H1 (cell line): ENCODE data around the gene CFAP210. TPM values are rescaled to one million over a fixed set of nuclear protein-coding genes. Genes with fewer than 3 reads are reported as not detected.

Experiments
- CTCF ChIA-PET: fragments of 300-600 bp; sonication (Branson Sonifier 250); formaldehyde crosslinking; loops from one replicate; lab custom pipeline; 2021; ENCODE audit not compliant: partially characterized antibody; lab: Charles Lee
- POLR2A ChIA-PET: fragments of 300-600 bp; sonication (Branson Sonifier 250); formaldehyde crosslinking; loops from one replicate; lab custom pipeline; 2021; ENCODE audit warnings: inconsistent platforms; ENCODE audit not compliant: partially characterized antibody; lab: Charles Lee
- DNase-seq, 2 experiments: peaks; one replicate each; pipeline versions ENCODE4 v3.0.0 to v3.0.0-alpha.2; 2010 to 2022; ENCODE audit warnings: low spot score in 2 of 2, low read depth in 1 of 2, mixed read lengths in 1 of 2
- FAIRE-seq: peaks from 2 replicates; lab custom pipeline; 2011; peaks lifted over from hg19 to GRCh38; lab: Jason Lieb, UNC
- H2AFZ ChIP-seq: 2 replicates; pipeline ENCODE4 v1.8.1; 2012; ENCODE audit warnings: low read length, inconsistent platforms
- H2AK5ac ChIP-seq: 2 replicates; pipeline ENCODE4 v1.6.1; 2013; ENCODE audit warnings: low read depth, low read length
- H2BK120ac ChIP-seq: replicated peaks from 2 replicates; pipeline ENCODE3; 2013; ENCODE audit warnings: low read depth, low read length, inconsistent platforms
- H2BK12ac ChIP-seq: 2 replicates; pipeline ENCODE4 v1.6.1; 2013; ENCODE audit warnings: low read depth, low read length
- H2BK15ac ChIP-seq: 2 replicates; pipeline ENCODE4 v1.6.1; 2013; ENCODE audit warnings: low read length
- H2BK20ac ChIP-seq: 2 replicates; pipeline ENCODE4 v1.6.1; 2013; ENCODE audit warnings: low read length
- H2BK5ac ChIP-seq: 2 replicates; pipeline ENCODE4 v1.6.1; 2013; ENCODE audit warnings: low read depth, low read length
- H3K14ac ChIP-seq: 2 replicates; pipeline ENCODE4 v1.6.1; 2013; ENCODE audit warnings: inconsistent platforms; ENCODE audit not compliant: insufficient read length
- H3K18ac ChIP-seq: 2 replicates; pipeline ENCODE4 v1.6.1; 2013; ENCODE audit warnings: low read length; ENCODE audit errors: extremely low read depth
- H3K23ac ChIP-seq: 2 replicates; pipeline ENCODE4 v1.6.1; 2013; ENCODE audit warnings: inconsistent platforms; ENCODE audit not compliant: insufficient read length
- H3K23me2 ChIP-seq: 2 replicates; pipeline ENCODE4 v1.6.1; 2013; ENCODE audit warnings: low read depth, low read length
- H3K27ac ChIP-seq: 2 replicates; pipeline ENCODE4 v1.6.1; 2011; ENCODE audit warnings: low read depth, low read length, inconsistent platforms
- H3K27me3 ChIP-seq, 4 experiments: replicated peaks in 1 of 4; 1 replicate in 1 of 4; 2 replicates in 3 of 4; pipeline versions ENCODE4 v1.6.1 to v1.8.1; 2011 to 2013; ENCODE audit warnings: low read length in 3 of 4, mild to moderate bottlenecking in 3 of 4, inconsistent platforms in 2 of 4, mixed read lengths in 2 of 4, moderate library complexity in 1 of 4; ENCODE audit not compliant: control insufficient read depth in 3 of 4, insufficient read depth in 3 of 4; ENCODE audit errors: extremely low read depth in 1 of 4
- H3K36me3 ChIP-seq, 4 experiments: 2 replicates each; pipeline versions ENCODE4 v1.6.1 to v1.8.1; 2011 to 2013; ENCODE audit warnings: mild to moderate bottlenecking in 4 of 4, low read length in 3 of 4, moderate library complexity in 2 of 4, control low read depth in 1 of 4, inconsistent platforms in 1 of 4; ENCODE audit not compliant: insufficient read depth in 4 of 4, control insufficient read depth in 2 of 4
- H3K4ac ChIP-seq: replicated peaks from 2 replicates; pipeline ENCODE3; 2013; ENCODE audit warnings: low read length, low read depth, mixed read lengths, inconsistent platforms; ENCODE audit not compliant: insufficient read length
- H3K4me1 ChIP-seq, 4 experiments: replicated peaks in 1 of 4; 1 replicate in 1 of 4; 2 replicates in 3 of 4; pipeline versions ENCODE4 v1.6.1 to v1.8.1; 2011 to 2013; ENCODE audit warnings: low read length in 3 of 4, inconsistent platforms in 2 of 4, mixed read lengths in 1 of 4; ENCODE audit not compliant: insufficient read depth in 4 of 4, control insufficient read depth in 3 of 4
- H3K4me2 ChIP-seq, 2 experiments: 2 replicates each; pipeline versions ENCODE4 v1.6.1 to v1.8.1; 2011 to 2013; ENCODE audit warnings: low read depth in 2 of 2, low read length in 2 of 2, control low read depth in 1 of 2, inconsistent platforms in 1 of 2, mild to moderate bottlenecking in 1 of 2; ENCODE audit not compliant: insufficient read depth in 1 of 2
- H3K4me3 ChIP-seq, 4 experiments: fragments of 200-600, 300-600 bp in 1 of 4; sonication (generic), shearing (Covaris generic), sonication (Bioruptor Twin) in 1 of 4; 2 replicates each; pipeline versions ENCODE4 v1.5.1 to v1.8.1; 2011 to 2016; ENCODE audit warnings: low read length in 4 of 4, low read depth in 3 of 4, control low read depth in 2 of 4, inconsistent platforms in 2 of 4, mild to moderate bottlenecking in 2 of 4, mixed read lengths in 1 of 4, moderate library complexity in 1 of 4; ENCODE audit not compliant: insufficient read depth in 2 of 4; ENCODE audit errors: extremely low read depth in 1 of 4
- H3K56ac ChIP-seq: replicated peaks from 2 replicates; pipeline ENCODE3; 2013; ENCODE audit warnings: low read depth, mild to moderate bottlenecking, mixed read lengths, low read length, inconsistent platforms; ENCODE audit not compliant: insufficient read length
- H3K79me1 ChIP-seq: 2 replicates; pipeline ENCODE4 v1.6.1; 2013; ENCODE audit warnings: low read depth, low read length, control low read depth
- H3K79me2 ChIP-seq, 2 experiments: 2 replicates each; pipeline versions ENCODE4 v1.6.1 to v1.8.1; 2012 to 2013; ENCODE audit warnings: low read length in 2 of 2, mild to moderate bottlenecking in 2 of 2, inconsistent platforms in 1 of 2; ENCODE audit not compliant: insufficient read depth in 2 of 2, control insufficient read depth in 1 of 2
- H3K9ac ChIP-seq, 4 experiments: replicated peaks in 1 of 4; 1 replicate in 1 of 4; 2 replicates in 3 of 4; pipeline versions ENCODE4 v1.6.1 to v1.8.1; 2011 to 2013; ENCODE audit warnings: low read depth in 3 of 4, low read length in 3 of 4, control low read depth in 2 of 4, mild to moderate bottlenecking in 2 of 4, moderate library complexity in 2 of 4, inconsistent platforms in 1 of 4; ENCODE audit errors: extremely low read depth in 1 of 4
- H3K9me3 ChIP-seq, 2 experiments: 2 replicates each; pipeline versions ENCODE4 v1.6.1 to v1.8.1; 2012 to 2013; ENCODE audit warnings: mild to moderate bottlenecking in 2 of 2, moderate library complexity in 2 of 2, control low read depth in 1 of 2, inconsistent platforms in 1 of 2, low read depth in 1 of 2, low read length in 1 of 2, mixed read lengths in 1 of 2; ENCODE audit not compliant: insufficient read depth in 2 of 2
- H4K20me1 ChIP-seq, 2 experiments: replicated peaks in 1 of 2; 2 replicates each; pipeline versions ENCODE3 to v1.8.1; 2011 to 2013; ENCODE audit warnings: inconsistent platforms in 2 of 2, low read length in 2 of 2, mild to moderate bottlenecking in 1 of 2; ENCODE audit not compliant: insufficient read depth in 2 of 2, control insufficient read depth in 1 of 2
- H4K5ac ChIP-seq: 2 replicates; pipeline ENCODE4 v1.6.1; 2013; ENCODE audit warnings: low read length, low read depth, mixed read lengths, inconsistent platforms; ENCODE audit not compliant: insufficient read length
- H4K8ac ChIP-seq: 2 replicates; pipeline ENCODE4 v1.8.0; 2013; ENCODE audit warnings: mild to moderate bottlenecking, moderate library complexity, low read length, inconsistent platforms; ENCODE audit not compliant: insufficient read depth; ENCODE audit errors: extremely low read depth
- H4K91ac ChIP-seq: replicated peaks from 2 replicates; pipeline ENCODE3; 2013; ENCODE audit warnings: low read length, mixed read lengths, inconsistent platforms; ENCODE audit not compliant: insufficient read length
- CEBPB ChIP-seq: IDR thresholded peaks from 2 replicates; pipeline ENCODE4 v1.6.1; 2012; ENCODE audit warnings: low read depth, low read length
- CHD1 ChIP-seq: IDR thresholded peaks from 2 replicates; pipeline ENCODE4 v1.6.1; 2012; ENCODE audit warnings: low read depth, low read length, improper control_type of control experiment
- CREB1 ChIP-seq: IDR thresholded peaks from 2 replicates; pipeline ENCODE4 v1.6.1; 2012; ENCODE audit warnings: inconsistent platforms
- CTBP2 ChIP-seq: IDR thresholded peaks from 2 replicates; pipeline ENCODE4 v1.7.0; 2011; ENCODE audit warnings: borderline replicate concordance, mild to moderate bottlenecking, moderate library complexity, mixed read lengths, low read length; ENCODE audit not compliant: insufficient read depth, insufficient read length
- EGR1 ChIP-seq: IDR thresholded peaks from 2 replicates; pipeline ENCODE4 v1.6.1; 2011; ENCODE audit warnings: low read depth, low read length, borderline replicate concordance
- HDAC2 ChIP-seq, 2 experiments: fragments of 300-600 bp in 1 of 2; sonication (generic) in 1 of 2; IDR thresholded peaks; 2 replicates each; pipeline ENCODE4 v1.6.1; 2011 to 2012; ENCODE audit warnings: low read depth in 2 of 2, low read length in 2 of 2, mild to moderate bottlenecking in 2 of 2, moderate library complexity in 2 of 2, borderline replicate concordance in 1 of 2, inconsistent platforms in 1 of 2
- KDM1A ChIP-seq: fragments of 200-600, 300-600 bp; sonication (generic); IDR thresholded peaks from 2 replicates; pipeline ENCODE4 v1.7.1; 2016; ENCODE audit warnings: mild to moderate bottlenecking, low read length, borderline replicate concordance
- NANOG ChIP-seq: IDR thresholded peaks from 2 replicates; pipeline ENCODE4 v1.6.1; 2011; ENCODE audit warnings: low read length, low read depth, mild to moderate bottlenecking, inconsistent platforms; ENCODE audit not compliant: insufficient read depth, poor library complexity, severe bottlenecking
- POLR2A ChIP-seq, 2 experiments: IDR thresholded peaks; 1 replicate in 1 of 2; 2 replicates in 1 of 2; pipeline ENCODE4 v1.6.1; 2011; ENCODE audit warnings: low read depth in 2 of 2, low read length in 2 of 2, mild to moderate bottlenecking in 2 of 2; ENCODE audit errors: control extremely low read depth in 1 of 2
- RXRA ChIP-seq: IDR thresholded peaks from 2 replicates; pipeline ENCODE4 v1.6.1; 2011; ENCODE audit warnings: low read depth, mild to moderate bottlenecking, low read length, moderate library complexity; ENCODE audit not compliant: insufficient read depth
- ZNF274 ChIP-seq: IDR thresholded peaks from 2 replicates; pipeline ENCODE4 v1.7.0; 2012; ENCODE audit warnings: low read length, borderline replicate concordance; ENCODE audit errors: extremely low read depth
- WGBS, 2 experiments: shearing (Covaris generic) in 1 of 2; methylation state at CpG; one replicate each; pipeline versions ENCODE4 v1.1.6 to v1.1.7; 2013 to 2015; ENCODE audit warnings: low lambda C conversion rate in 2 of 2, mixed read lengths in 2 of 2, inconsistent platforms in 1 of 2, low coverage in 1 of 2, missing lambda C conversion rate in 1 of 2; ENCODE audit not compliant: insufficient replicate concordance in 2 of 2, insufficient coverage in 1 of 2, insufficient read length in 1 of 2; ENCODE audit errors: extremely low coverage in 1 of 2, missing lambda C conversion rate in 1 of 2; 5-methylcytosine and 5-hydroxymethylcytosine counted together
- polyA plus RNA-seq, 7 experiments: library from polyadenylated mRNA; depleted of rRNA in 3 of 7; stranded (reverse) in 5 of 7; unstranded in 2 of 7; fragments of >200 nt in 5 of 7; fragments of 200-250 nt in 2 of 7; gene quantifications; 1 replicate in 5 of 7; 2 replicates in 1 of 7; 4 replicates in 1 of 7; pipeline versions ENCODE4 v1.2.1 to v1.2.3, GENCODE V29; 2011 to 2013; ENCODE audit warnings: missing spikeins in 2 of 7, mixed read lengths in 2 of 7
- total RNA-seq: library from RNA; stranded (reverse); fragmentation: NEBNext Ultra II Directional; extraction: Animal tissue kit (Norgen Biotek cat#: 25700); gene quantifications from 2 replicates; pipeline ENCODE4 v1.2.1, GENCODE V29; 2021
- TF ChIP-seq, protein P1 (sequence below), 3 experiments: IDR thresholded peaks; 1 replicate in 2 of 3; 2 replicates in 1 of 3; pipeline versions ENCODE4 v1.5.1 to v1.6.1; 2011; ENCODE audit warnings: low read length in 3 of 3, mild to moderate bottlenecking in 3 of 3, inconsistent platforms in 2 of 3, low read depth in 1 of 3, moderate library complexity in 1 of 3; ENCODE audit not compliant: insufficient read depth in 1 of 3; ENCODE audit errors: control extremely low read depth in 1 of 3

Gene CFAP210
- total and polyA plus RNA-seq, 2 of the 8 experiments (the other 6 are each of a cell fraction or from before 2014, with no cell fraction given), result 0.06 to 0.37 TPM

DNA sequence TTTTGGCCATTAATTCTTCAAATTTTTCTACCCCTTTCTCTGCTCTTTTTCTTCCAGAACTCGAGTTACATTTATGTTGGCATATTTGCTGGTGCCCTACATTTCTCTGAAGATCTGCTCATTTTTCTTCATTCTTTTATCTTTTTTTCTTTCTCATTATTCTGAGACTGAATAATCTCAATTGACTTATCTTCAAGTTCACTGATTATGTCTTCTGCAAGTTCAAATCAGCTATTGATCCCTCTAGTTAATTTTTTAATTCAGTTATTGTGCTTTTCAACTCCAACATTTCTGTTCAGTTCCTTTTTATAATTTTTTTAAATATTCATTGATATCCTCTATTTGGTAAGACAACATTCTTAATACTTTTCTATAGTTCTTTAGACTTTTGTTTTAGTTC lies 3.2 kb downstream of the CFAP210 start:
- H2BK12ac ChIP-seq, result no peak overlapping the region
- H3K23me2 ChIP-seq, result peaks cover 5% of the 10 kb centered on the region
- no peak overlapping the region for H3K4ac ChIP-seq
- H3K4me1 ChIP-seq, result peaks cover 0 to 1% (median 0%) of the 10 kb centered on the region in 4 experiments; a peak in 1 of 7 replicates
- H3K9ac ChIP-seq, result no peak overlapping the region
- no peaks in the 10 kb centered on the region for H3K79me1 ChIP-seq
- no peak overlapping the region for H3K27ac ChIP-seq
- H3K23ac ChIP-seq, result no peak overlapping the region
- FAIRE-seq (no peak), DNase-seq (no peak)
- H2AK5ac ChIP-seq, result no peak overlapping the region
- no peak overlapping the region for H3K14ac ChIP-seq
- no peak overlapping the region for H2BK15ac ChIP-seq
- CTCF ChIA-PET, result no interaction called here
- H3K4me2 ChIP-seq, result no peak overlapping the region
- no peaks in the 10 kb centered on the region for H3K27me3 ChIP-seq
- H2BK120ac ChIP-seq, result no peak overlapping the region
- no peak overlapping the region for H3K18ac ChIP-seq
- no peak overlapping the region for H3K56ac ChIP-seq
- H3K36me3 ChIP-seq, result no peaks in the 10 kb centered on the region; a peak in 2 of 8 replicates
- no peaks in the 10 kb centered on the region for H3K79me2 ChIP-seq
- no peak overlapping the region for H4K91ac ChIP-seq
- H3K9me3 ChIP-seq, result peaks cover 0 to 2% of the 10 kb centered on the region in 2 experiments; a peak in 1 of 4 replicates
- no peak overlapping the region for H3K4me3 ChIP-seq
- WGBS, 2 experiments, result 83% methylated on average over 1 of the region's 1 CpG; no CpG with 5 or more reads in 1 of the 2 experiments
- H4K5ac ChIP-seq, result no peak overlapping the region
- no peak overlapping the region for H2BK20ac ChIP-seq
- H4K20me1 ChIP-seq, result no peaks in the 10 kb centered on the region
- no peak overlapping the region for H4K8ac ChIP-seq
- H2BK5ac ChIP-seq, result no peak overlapping the region
- H2AFZ ChIP-seq, result no peak overlapping the region
- POLR2A ChIA-PET, result no interaction called here
- TF ChIP-seq ZNF274, result no peak
- TF ChIP-seq CREB1, result no peak
- no peak for TF ChIP-seq POLR2A (IDR thresholded peaks at IDR 0.05; ENCODE audit: control extremely low read depth in 1 of 2, low read depth in 2 of 2, low read length in 2 of 2)
- no peak for TF ChIP-seq CTBP2
- no peak for TF ChIP-seq NANOG
- no peak for TF ChIP-seq EGR1
- no peak for TF ChIP-seq RXRA
- TF ChIP-seq CHD1, result no peak
- no peak for TF ChIP-seq CEBPB
- TF ChIP-seq, protein P1, sequence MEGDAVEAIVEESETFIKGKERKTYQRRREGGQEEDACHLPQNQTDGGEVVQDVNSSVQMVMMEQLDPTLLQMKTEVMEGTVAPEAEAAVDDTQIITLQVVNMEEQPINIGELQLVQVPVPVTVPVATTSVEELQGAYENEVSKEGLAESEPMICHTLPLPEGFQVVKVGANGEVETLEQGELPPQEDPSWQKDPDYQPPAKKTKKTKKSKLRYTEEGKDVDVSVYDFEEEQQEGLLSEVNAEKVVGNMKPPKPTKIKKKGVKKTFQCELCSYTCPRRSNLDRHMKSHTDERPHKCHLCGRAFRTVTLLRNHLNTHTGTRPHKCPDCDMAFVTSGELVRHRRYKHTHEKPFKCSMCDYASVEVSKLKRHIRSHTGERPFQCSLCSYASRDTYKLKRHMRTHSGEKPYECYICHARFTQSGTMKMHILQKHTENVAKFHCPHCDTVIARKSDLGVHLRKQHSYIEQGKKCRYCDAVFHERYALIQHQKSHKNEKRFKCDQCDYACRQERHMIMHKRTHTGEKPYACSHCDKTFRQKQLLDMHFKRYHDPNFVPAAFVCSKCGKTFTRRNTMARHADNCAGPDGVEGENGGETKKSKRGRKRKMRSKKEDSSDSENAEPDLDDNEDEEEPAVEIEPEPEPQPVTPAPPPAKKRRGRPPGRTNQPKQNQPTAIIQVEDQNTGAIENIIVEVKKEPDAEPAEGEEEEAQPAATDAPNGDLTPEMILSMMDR (IDR thresholded peaks at IDR 0.05; ENCODE audit: control extremely low read depth in 1 of 3, insufficient read depth in 1 of 3, low read depth in 1 of 3, low read length in 3 of 3), result no peak
- TF ChIP-seq HDAC2 (IDR thresholded peaks at IDR 0.05; ENCODE audit: borderline replicate concordance in 1 of 2, low read depth in 2 of 2, low read length in 2 of 2), result no peak
- TF ChIP-seq KDM1A, result no peak
